ENCODE data around the gene BIK. TPM values are rescaled to one million over a fixed set of nuclear protein-coding genes. Genes with fewer than 3 reads are reported as not detected.

Gene BIK
- total RNA-seq, 3 donors from 2014 or later = 8.4 to 28.3 (median 20.6) TPM

DNA sequence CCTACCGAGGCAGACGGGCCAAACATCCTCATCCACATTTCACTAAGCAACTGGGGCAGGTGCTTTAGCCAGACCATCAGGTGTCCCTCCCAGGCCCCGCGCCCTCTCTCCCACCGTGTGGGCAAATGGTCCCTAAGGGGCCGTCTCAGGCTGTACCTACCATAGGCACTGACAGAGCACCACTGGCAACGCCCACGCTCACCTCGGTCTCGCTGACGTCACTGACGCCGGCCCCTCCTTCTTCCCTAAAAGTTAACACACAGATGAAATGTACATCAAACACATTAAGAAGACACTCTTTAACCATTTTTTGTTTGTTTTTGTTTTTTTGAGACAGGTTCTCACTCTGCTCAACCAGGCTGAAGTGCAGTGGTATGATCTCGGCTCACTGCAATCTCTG lies 30.8 kb upstream of the BIK start:
- TF ChIP-seq, protein P1, sequence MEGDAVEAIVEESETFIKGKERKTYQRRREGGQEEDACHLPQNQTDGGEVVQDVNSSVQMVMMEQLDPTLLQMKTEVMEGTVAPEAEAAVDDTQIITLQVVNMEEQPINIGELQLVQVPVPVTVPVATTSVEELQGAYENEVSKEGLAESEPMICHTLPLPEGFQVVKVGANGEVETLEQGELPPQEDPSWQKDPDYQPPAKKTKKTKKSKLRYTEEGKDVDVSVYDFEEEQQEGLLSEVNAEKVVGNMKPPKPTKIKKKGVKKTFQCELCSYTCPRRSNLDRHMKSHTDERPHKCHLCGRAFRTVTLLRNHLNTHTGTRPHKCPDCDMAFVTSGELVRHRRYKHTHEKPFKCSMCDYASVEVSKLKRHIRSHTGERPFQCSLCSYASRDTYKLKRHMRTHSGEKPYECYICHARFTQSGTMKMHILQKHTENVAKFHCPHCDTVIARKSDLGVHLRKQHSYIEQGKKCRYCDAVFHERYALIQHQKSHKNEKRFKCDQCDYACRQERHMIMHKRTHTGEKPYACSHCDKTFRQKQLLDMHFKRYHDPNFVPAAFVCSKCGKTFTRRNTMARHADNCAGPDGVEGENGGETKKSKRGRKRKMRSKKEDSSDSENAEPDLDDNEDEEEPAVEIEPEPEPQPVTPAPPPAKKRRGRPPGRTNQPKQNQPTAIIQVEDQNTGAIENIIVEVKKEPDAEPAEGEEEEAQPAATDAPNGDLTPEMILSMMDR (IDR thresholded peaks at IDR 0.05) = no peak
- Histone ChIP-seq H3K4me3 (no peak overlapping the region), H3K4me1 (ENCODE audit: low read depth) (peaks cover 15% of the 10 kb centered on the region), H3K36me3 (ENCODE audit: low read depth) (no peaks in the 10 kb centered on the region), H3K9me3 (no peaks in the 10 kb centered on the region)
- intact Hi-C loops (cut with DNase I, micrococcal nuclease) = no loop called here
- ATAC-seq (no peak), DNase-seq (no peak)

DNA sequence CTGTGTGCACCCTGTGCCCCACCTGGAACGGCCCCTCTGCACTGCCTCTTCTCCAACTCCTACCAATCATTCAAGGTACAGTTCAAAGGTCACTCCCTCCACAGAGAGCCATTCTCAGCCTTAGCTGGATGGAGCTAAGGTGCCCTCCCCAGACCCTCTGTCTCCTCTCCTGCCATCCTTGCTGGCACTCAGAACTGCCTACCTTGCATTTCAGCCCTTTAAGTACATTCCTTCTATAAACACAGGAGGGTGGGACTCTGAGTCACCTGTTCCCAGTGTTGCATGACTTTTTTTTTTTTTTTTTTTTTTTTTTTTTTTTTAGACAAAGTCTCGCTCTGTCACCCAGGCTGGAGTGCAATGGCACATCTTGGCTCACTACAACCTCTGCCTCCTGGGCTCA lies 29.9 kb upstream of the BIK start:
- peak; percentile 68 for ATAC-seq
- DNase-seq = peak in 1 of 3 donors; percentile 55
- H3K4me1 ChIP-seq (ENCODE audit: low read depth) = peaks cover 15% of the 10 kb centered on the region
- H3K9me3 ChIP-seq = no peaks in the 10 kb centered on the region
- no peak overlapping the region for H3K4me3 ChIP-seq
- no peaks in the 10 kb centered on the region for H3K36me3 ChIP-seq (ENCODE audit: low read depth)
- intact Hi-C loops (cut with DNase I, micrococcal nuclease) = no loop called here
- TF ChIP-seq, protein P1 (IDR thresholded peaks at IDR 0.05) = no peak

DNA sequence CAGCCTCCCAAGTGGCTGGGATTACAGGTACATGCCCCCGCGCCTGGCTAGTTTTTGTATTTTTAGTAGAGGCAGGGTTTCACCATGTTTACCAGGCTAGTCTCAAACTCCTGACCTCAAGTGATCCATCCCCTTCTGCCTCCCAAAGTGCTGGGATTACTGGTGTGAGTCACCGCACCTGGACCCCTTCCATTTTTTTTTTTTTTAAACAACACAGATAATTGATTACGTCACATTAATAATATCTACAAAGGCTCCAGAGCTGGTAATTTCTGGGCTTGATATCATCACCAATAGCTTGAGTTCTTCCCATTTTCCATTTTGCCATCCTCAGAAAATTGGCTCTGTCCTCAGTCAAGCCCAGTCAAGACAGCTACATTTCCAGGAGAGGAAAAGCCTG lies 28.6 kb upstream of the BIK start:
- Histone ChIP-seq H3K4me1 (ENCODE audit: low read depth) (peaks cover 20% of the 10 kb centered on the region), H3K36me3 (ENCODE audit: low read depth) (no peaks in the 10 kb centered on the region), H3K4me3 (no peak overlapping the region), H3K9me3 (no peaks in the 10 kb centered on the region)
- TF ChIP-seq, protein P1 (IDR thresholded peaks at IDR 0.05) = no peak
- ATAC-seq (no peak), DNase-seq (no peak)
- intact Hi-C loops (cut with DNase I, micrococcal nuclease) = no loop called here

DNA sequence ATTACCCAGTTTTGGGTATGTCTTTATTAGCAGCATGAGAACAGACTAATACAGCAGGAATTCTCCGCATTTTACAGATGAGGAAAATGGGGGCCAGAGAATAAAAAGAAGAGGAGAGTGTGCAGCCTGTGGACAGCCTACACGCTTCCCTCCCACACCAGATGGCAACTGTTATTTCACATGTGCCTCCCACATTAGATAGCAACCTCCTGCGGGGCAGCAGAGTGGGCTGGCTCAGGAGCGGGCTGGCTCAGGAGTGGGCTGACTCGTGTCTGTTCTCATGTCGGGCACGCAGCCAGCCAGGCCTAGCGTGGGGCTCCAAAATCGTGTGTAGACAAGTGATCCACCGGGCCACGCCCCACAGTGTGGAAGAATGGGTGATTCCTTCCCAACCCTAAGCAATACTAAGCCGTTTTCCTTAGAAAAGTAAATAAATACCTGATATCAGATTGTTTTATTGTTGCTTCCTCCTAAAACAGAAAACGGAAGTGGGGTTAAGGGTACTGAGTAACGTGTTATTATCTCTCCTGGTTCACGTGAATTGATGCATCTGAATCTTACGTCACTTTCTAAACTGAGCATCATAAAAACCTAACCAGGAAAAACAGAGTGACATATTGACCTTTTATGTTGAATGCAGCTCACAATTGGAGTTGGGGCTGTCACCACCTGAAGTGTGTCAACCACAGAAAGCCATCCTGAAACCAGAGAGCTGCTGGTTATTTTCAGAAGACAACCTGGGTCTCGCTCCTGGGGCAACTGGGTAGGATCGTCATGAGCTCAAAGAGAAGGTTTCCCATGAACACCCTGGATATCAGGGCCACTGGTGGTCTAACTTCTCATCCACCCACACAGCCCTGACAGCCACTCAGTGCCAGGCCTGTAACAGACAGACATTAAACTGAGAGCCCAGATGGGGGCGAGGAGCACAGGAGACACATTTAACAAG lies 24.6 kb upstream of the BIK start:
- ATAC-seq (peak; percentile 55), DNase-seq (peak; percentile 50 to 76 (median 66))
- intact Hi-C loops (cut with DNase I, micrococcal nuclease) = no loop called here
- TF ChIP-seq, protein P1 (IDR thresholded peaks at IDR 0.05) = no peak
- Histone ChIP-seq H3K36me3 (ENCODE audit: low read depth) (no peaks in the 10 kb centered on the region), H3K4me3 (no peak overlapping the region), H3K4me1 (ENCODE audit: low read depth) (peaks cover 9% of the 10 kb centered on the region), H3K9me3 (no peaks in the 10 kb centered on the region)

DNA sequence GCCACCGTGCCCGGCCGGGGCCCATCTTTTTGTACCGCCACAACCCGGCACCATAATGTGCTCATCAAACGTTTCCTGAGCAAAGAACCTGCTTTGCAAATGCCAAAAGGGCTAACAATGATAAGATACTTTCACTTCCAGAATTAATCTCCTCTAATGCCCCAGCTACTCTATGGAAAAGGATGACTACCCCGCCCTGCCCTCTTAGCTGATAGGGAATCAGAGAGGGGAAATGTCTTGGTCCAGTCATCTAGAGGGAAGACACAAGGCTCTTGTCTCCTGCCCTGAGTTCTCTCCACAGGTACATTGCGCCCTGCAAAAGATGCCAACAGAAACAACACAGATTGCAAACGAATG lies 21.9 kb upstream of the BIK start:
- TF ChIP-seq, protein P1 (IDR thresholded peaks at IDR 0.05) = no peak
- ATAC-seq (peak; percentile 1), DNase-seq (no peak)
- H3K4me1 ChIP-seq (ENCODE audit: low read depth) = peaks cover 9% of the 10 kb centered on the region
- no peak overlapping the region for H3K4me3 ChIP-seq
- intact Hi-C loops (cut with DNase I, micrococcal nuclease) = no loop called here
- no peaks in the 10 kb centered on the region for H3K36me3 ChIP-seq (ENCODE audit: low read depth)
- H3K9me3 ChIP-seq = no peaks in the 10 kb centered on the region

Data from mucosa of descending colon (tissue), 3 donors.